VCaP (cell line): ENCODE data around the gene NR2C2AP.
"Not testable (repeated sequence)": the region's sequence is repeated elsewhere in the genome, so short reads cannot be mapped to it uniquely, and the experiment has no call there.

Experiments used
- H3K27ac ChIP-seq: fragments of 450-650 bp; 2 replicates; pipeline ENCODE4 v1.5.1; 2017
- TF ChIP-seq, protein P1 (sequence below): fragments of 450-650 bp; conservative IDR thresholded peaks from 2 replicates; pipeline ENCODE4 v1.5.1; 2017; ENCODE audit warnings: mild to moderate bottlenecking, moderate library complexity

NR2C2AP gene

DNA sequence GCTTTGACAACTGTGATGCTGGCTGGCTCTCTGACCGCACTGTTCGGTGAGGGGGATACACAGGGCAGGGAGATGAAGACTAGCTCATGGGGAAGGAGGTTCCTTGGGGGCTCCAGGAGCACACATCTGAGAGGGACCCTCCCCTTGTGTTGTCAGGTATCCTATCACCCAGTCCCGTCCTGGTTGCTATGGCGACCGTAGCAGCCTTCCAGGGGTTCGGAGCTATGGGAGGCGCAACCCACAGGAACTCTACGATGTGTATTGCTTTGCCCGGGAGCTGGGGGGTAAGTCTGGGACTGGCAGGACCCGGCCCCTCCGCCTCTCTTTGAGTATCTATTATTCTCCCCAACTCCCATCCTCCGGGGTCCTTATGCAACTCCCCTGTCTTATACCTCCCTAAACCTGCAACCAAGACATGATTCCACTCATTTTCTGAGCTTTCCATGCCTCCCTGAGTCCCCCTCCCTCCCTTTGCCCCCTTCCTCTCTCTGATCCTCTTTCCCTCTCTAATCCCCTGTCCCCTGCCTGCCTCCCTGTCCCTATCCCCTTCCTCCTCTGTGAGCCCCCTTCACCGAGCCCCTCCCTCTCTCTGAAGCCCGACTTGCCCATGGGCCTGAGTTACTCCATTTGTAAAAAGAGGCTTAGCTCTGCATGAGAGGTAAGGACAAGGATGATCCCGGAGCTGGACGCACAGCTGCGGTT, 21.1 kb upstream of the NR2C2AP start:
- TF ChIP-seq, protein P1, sequence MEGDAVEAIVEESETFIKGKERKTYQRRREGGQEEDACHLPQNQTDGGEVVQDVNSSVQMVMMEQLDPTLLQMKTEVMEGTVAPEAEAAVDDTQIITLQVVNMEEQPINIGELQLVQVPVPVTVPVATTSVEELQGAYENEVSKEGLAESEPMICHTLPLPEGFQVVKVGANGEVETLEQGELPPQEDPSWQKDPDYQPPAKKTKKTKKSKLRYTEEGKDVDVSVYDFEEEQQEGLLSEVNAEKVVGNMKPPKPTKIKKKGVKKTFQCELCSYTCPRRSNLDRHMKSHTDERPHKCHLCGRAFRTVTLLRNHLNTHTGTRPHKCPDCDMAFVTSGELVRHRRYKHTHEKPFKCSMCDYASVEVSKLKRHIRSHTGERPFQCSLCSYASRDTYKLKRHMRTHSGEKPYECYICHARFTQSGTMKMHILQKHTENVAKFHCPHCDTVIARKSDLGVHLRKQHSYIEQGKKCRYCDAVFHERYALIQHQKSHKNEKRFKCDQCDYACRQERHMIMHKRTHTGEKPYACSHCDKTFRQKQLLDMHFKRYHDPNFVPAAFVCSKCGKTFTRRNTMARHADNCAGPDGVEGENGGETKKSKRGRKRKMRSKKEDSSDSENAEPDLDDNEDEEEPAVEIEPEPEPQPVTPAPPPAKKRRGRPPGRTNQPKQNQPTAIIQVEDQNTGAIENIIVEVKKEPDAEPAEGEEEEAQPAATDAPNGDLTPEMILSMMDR, result no peak

DNA sequence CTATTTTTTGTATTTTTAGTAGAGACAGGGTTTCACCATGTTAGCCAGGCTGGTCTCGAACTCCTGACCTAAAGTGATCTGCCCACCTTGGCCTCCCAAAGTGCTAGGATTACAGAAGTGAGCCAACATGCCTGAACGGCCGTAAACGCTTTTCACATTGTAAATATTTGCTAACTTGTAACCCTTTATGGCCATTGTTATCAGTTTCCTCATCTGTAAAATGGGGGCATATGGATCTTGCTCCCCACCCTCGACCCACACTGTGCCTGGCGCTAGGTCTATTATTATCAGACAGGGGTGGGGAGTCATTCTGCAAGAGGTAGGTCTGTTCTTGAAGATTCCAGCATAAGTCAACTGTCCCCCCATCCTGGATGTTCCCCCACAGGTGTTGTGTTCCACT, 20.4 kb upstream of the NR2C2AP start:
- TF ChIP-seq, protein P1, result no peak
- H3K27ac ChIP-seq, result no peak overlapping the region

More for the DNA sequence above, 21.1 kb upstream of the NR2C2AP start:
- H3K27ac ChIP-seq, result no peak overlapping the region

DNA sequence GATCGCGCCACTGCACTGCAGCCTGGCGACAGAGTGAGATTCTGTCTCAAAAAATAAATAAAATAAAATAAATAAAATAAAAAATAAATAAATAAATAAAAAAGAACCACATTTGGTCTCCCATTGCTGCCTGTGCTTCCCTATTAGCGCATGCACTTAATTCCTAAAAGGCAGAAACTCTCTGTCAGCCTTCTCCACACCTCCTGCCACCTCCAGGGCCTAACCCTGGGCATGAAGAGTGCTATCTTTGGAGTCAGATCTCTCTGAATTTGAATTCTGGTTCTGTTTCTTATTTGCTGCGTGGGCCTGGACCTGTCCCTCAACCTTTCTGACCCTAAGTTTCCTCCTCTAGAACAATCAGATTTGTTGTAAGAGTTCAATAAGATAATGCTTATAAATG, 19.8 kb upstream of the NR2C2AP start:
- TF ChIP-seq, protein P1, result no peak
- no peak overlapping the region for H3K27ac ChIP-seq

- not testable (repeated sequence) for H3K27ac ChIP-seq
Measured at GRCh38 chr19:19221000-19221399, 17.8 kb upstream of the NR2C2AP start.

DNA sequence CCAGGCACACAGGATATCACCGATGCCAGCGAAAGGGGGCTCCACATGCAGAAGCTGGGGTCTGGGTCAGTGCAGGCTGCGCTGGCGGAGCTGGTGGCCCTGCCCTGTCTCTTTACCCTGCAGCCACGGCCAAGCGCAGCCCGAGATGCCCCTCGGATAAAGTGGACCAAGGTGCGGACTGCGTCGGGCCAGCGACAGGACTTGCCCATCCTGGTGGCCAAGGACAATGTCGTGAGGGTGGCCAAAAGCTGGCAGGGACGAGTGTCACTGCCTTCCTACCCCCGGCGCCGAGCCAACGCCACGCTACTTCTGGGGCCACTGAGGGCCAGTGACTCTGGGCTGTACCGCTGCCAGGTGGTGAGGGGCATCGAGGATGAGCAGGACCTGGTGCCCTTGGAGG, 15.7 kb upstream of the NR2C2AP start:
- H3K27ac ChIP-seq, result no peak overlapping the region
- TF ChIP-seq, protein P1, result no peak

DNA sequence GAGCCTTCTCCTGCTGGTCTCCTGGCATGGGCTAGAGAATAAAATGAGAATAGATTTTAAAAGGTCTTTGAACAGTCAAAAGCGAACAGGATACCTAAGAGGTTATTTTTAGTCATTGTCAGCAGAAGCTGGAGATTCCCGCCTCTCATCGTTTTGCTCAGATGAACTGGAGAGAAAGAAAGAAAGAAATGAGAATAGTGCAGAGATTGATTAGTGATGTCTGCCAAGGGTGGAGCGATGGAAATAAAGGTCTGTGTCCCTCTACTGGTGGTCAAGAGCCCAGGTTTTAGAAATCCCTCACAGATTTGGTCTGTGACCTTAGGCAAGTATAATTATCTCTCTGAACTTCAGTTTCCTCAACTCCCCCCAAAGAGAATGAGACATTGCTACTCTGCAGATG, 13.9 kb upstream of the NR2C2AP start:
- no peak overlapping the region for H3K27ac ChIP-seq
- TF ChIP-seq, protein P1, result 0 out of 2 replicates have a peak, but pooled peaks have one; percentile 19

- no peak overlapping the region for H3K27ac ChIP-seq
- TF ChIP-seq, protein P1, result no peak
Measured at GRCh38 chr19:19215792-19216191, 12.6 kb upstream of the NR2C2AP start.

DNA sequence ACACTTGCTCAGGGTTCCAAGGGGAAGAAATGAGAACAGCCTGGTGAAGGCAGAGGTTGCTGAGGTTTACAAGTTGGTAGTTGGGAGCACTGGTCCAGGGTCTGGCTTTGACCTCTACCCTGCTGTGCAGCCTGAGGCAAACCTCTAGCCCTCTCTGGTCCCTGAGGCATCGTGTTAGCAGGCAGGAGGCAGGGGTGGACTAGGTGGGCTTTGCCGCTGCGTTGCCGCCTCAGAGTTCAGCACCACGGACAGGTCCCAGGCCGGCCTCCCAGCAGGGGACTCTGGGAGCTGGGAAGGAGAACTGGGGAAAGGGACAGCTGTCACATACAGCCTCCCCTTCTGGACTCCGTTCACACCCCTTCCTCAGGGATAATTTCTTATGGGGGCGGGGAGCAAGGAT, 11.7 kb upstream of the NR2C2AP start:
- H3K27ac ChIP-seq, result no peak overlapping the region
- TF ChIP-seq, protein P1, result no peak
